ENCODE data around the gene PTK7.
"Not testable (repeated sequence)": the region's sequence is repeated elsewhere in the genome, so short reads cannot be mapped to it uniquely, and the experiment has no call there.

The PTK7 gene

GRCh38 chr6:43075670-43076463 lies at the start of gene PTK7:
TSS of gene PTK7 (plus strand) at chr6:43076314. CDS start at chr6:43076489, 175 bp downstream.
- no peak for FAIRE-seq

- no peak for FAIRE-seq
Measured at GRCh38 chr6:43026365-43026764, 49.7 kb upstream of the PTK7 start.

DNA sequence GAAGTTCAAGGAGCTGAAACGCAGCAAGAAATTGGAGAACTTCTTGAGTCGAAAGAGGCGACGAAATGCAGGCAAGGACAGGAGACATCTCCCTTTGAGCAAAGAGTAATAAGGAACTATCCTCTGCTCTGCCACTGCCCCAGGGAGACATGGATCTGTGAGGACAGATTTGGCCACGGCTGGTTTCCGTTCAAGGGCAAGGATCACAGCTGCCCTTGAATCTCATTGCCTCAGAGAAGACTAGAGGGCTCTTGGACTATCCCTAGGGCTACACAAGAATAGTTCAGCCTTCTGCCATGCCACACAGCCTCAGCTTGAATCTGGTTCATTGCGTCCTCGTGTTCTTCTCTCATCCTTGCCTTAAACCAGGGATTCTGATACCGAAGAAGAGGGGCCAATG lies 47.0 kb upstream of the PTK7 start:
- FAIRE-seq = no peak

GRCh38 chr6:43032326-43032725 lies 43.8 kb upstream of the PTK7 start:
- FAIRE-seq = no peak

DNA sequence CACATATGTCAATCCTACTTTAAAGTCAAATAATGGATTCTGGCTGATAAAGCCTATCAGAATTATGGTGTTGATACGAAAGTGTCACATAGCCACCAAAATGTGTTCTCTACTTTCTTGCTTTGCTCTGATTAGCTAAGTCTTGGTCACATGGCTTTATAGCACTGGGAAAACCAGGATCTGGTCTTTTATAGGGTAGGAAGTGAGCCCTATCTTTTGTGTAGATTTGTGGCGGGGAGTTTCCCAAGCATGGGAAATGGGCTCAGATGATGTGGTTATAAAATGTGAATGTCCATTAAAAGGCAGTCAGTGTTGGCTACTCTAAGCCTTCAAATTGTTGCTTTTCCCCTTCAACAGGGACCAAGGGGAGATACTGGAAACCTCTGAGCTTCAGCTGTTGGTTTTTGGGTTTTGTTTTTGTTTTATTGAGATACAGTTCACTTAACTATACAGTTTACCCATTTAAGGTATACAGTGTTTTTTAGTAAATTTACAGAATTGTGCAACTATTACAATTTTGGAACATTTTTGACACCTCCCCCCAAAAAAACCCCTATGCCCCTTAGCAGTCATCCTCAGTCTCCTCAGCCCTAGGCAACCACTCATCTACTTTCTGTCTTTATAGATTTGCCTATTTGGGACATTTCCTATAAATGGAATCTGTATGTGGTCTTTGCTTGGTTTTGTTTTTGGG lies 42.5 kb upstream of the PTK7 start:
- FAIRE-seq = no peak

DNA sequence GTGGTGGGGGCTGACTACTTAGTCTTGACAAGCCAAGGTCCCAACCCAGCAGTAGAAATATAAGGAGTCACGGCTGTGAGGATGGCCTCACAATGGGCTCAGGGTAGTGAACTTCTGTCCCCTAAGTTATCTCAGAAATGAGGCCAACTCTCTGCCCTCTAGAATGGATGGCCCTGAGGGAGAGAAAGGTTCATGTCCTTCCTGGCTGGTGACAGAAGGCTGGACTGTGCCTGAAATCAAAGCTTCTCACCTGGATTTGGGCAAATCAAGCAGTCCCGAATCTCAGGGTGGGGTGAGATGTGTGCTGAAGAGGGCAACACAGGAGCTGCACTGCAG lies 42.0 kb upstream of the PTK7 start:
- FAIRE-seq = no peak

- FAIRE-seq = no peak
Measured at GRCh38 chr6:43035495-43036194, 40.5 kb upstream of the PTK7 start.

DNA sequence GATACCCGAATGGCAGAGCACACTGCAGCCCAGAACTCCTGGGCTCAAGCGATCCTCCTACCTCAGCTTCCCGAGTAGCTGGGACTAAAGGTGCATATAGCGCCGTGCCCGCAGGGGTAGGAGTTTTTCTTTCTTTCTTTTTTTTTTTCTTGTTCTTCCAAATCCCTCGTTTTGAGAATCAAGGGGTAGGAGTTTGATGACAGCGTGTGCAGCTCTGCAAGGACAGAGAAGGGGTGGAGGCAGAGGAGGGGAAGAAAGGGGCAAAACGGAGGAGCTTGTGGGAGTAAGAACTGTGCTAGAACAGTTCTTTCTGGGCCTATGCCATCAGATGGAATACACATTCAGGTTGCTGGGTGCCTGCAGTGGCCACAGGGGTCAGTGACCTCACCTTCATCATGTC lies 39.4 kb upstream of the PTK7 start:
- FAIRE-seq = no peak

DNA sequence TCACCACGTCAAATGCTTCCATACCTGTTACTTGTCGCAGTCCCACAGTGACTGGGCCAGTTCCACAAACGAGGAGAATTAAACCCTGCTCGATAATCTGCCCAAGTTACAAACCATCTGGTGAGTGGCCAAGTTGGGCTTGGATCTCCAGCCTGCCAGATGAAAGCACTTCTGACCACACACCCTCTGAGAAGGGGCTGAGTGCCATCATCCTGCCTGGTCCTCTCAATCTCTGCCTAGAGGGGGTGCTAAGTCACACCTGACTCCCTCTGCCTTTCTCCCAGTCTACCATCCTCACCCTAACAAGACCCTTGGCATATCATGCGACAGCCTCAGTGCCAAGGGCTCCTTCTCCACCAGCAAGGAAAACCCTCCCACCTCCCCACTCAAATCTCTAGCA lies 38.9 kb upstream of the PTK7 start:
- FAIRE-seq = no peak

GRCh38 chr6:43037706-43038105 lies 38.4 kb upstream of the PTK7 start:
- FAIRE-seq = no peak

- no peak for FAIRE-seq
Measured at GRCh38 chr6:43038727-43039126, 37.4 kb upstream of the PTK7 start.

GRCh38 chr6:43040542-43041257 lies 35.4 kb upstream of the PTK7 start:
- no peak for FAIRE-seq

DNA sequence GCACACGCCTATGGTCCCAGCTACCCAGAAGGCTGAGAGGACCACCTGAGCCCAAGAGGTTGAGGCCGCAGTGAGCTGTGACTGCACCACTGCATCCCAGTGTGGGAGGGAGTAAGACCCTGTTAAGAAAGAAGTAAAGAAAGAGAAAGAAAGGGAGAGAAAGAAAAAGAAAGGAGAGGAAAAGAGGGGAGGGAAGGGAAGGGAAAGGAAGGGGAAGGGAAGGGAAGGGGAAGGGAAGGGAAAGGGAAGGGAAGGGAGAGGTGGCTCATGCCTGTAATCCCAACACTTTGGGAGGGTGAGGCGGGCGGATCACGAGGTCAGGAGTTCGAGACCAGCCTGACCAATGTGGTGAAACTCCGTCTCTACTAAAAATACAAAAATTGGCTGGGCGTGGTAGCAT lies 34.6 kb upstream of the PTK7 start:
- FAIRE-seq = not testable (repeated sequence)

DNA sequence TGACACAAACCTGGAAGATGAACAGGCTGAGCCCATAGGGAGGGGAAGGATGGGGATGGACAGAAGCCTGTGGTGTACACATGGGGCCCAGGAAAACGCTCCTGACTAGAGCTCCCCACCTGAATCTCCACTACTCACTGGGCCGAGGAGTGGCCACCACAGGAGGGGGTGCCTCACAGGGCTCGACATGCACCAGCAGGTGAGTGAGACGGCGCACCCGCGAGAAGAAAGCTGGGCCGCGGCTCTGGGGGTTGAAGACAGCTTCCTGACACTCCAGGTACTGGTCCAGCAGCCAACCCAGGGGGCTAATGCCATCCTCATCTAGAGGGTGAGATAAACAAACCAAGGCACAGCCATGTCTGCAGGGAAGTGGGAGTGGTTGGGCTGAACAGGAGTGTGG lies 32.8 kb upstream of the PTK7 start:
- no peak for FAIRE-seq

DNA sequence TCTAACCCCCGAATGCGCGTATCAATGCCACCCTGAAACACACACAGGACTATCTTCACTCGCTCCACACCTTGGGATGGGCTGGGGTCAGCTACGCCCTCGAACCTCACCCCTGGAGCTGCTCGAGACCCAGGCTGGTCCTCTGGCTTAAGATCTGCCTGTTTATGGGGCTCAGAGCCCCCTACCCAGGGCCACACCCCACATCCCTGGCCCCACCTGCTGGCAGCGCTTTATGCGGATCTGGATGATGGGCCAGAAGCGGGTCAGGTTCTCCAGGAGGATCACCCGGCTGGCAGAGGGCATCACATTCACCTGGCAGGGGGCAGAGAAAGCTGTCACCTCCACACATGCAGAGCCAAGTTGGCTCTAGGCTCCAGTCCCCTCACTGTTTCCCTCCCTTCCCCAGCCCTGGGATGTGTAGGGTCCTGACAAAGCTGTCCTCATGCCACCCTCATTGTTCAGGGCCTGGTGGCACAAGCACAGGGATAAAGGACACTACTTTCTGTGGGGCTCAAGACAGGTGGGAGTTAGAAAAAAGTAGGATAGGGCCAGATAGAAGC lies 30.7 kb upstream of the PTK7 start:
- no peak for FAIRE-seq

- no peak for FAIRE-seq
Measured at GRCh38 chr6:43047998-43048397, 28.1 kb upstream of the PTK7 start.

- FAIRE-seq = no peak
Measured at GRCh38 chr6:43050981-43051380, 25.1 kb upstream of the PTK7 start.

- no peak for FAIRE-seq
Measured at GRCh38 chr6:43052225-43052841, 23.8 kb upstream of the PTK7 start.

- FAIRE-seq = no peak
Measured at GRCh38 chr6:43052842-43053544, 23.1 kb upstream of the PTK7 start.

DNA sequence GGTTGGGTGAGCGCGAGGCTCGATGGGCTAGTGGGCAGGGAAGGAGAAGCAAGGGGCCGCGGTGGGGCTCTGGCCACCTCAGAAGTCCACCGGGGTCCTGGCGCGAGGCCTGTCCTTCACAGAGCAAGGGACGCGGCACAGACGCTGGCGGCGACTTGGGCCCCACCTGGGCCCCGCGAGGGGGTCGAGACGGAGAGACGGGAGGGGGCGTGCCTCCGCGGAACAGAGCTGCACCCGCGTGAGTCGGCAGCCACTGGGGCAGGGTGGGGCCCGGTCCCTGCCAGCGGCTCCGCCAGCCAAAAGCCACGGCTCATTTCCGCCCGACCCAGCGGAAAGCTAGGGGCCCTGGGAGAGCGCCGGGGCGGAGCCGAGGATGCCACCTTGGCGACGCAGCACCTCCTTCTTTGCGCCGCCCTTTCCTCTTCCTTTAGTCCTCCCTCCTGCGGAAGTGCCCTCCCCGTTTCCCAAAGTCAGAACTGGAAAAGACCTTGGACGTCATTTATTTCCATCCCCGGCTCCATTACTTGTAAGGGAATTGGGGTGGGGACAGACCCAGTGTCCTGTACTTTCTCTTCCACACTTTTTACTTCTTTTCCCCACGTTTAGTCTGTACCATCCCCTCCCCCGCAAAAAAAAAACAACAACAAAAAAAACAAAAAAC lies 22.4 kb upstream of the PTK7 start, which contains the start of gene CUL7:
Gene CUL7, minus strand, starts transcription at position 307 of the 661 bp plus-strand sequence. CDS start 1,063 bp downstream, outside the sequence.
- peak; percentile 72 for FAIRE-seq

Measured in endometrium (tissue), 2 donors.